ENCODE data around the gene MRPL36. TPM values are rescaled to one million over a fixed set of nuclear protein-coding genes. Genes with fewer than 3 reads are reported as not detected.

Gene MRPL36
- total RNA-seq, 4 donors from 2014 or later, result 13.7 to 62.5 (median 41.2) TPM

DNA sequence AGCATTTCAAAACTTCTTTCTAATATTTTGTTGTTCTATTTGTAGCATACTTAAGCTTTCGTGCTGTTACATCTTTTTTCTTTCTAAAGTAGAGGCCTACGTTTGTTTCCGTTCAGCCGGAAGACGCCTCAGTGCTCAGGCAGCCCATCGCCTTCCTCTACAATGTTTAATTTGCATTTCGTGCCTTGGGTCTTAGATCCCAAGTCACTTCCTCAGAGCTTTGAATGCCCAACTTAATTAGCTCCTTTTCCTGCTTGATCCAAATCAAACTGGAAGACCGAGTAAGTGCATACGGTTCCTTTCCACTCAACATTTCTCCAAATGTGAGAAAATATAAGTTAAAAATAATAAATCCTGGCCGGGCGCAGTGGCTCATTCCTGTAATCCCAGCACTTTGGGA, 43.2 kb downstream of the MRPL36 start:
- DNase-seq (ENCODE audit: low spot score in 2 of 2), result no peak
- H3K36me3 ChIP-seq, result no peaks in the 10 kb centered on the region
- TF ChIP-seq EP300 (IDR thresholded peaks at IDR 0.05) (no peak), POLR2AphosphoS5 (IDR thresholded peaks at IDR 0.05) (no peak), POLR2A (IDR thresholded peaks at IDR 0.05) (no peak)
- TF ChIP-seq, protein P1, sequence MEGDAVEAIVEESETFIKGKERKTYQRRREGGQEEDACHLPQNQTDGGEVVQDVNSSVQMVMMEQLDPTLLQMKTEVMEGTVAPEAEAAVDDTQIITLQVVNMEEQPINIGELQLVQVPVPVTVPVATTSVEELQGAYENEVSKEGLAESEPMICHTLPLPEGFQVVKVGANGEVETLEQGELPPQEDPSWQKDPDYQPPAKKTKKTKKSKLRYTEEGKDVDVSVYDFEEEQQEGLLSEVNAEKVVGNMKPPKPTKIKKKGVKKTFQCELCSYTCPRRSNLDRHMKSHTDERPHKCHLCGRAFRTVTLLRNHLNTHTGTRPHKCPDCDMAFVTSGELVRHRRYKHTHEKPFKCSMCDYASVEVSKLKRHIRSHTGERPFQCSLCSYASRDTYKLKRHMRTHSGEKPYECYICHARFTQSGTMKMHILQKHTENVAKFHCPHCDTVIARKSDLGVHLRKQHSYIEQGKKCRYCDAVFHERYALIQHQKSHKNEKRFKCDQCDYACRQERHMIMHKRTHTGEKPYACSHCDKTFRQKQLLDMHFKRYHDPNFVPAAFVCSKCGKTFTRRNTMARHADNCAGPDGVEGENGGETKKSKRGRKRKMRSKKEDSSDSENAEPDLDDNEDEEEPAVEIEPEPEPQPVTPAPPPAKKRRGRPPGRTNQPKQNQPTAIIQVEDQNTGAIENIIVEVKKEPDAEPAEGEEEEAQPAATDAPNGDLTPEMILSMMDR (IDR thresholded peaks at IDR 0.05), result no peak
- H3K4me1 ChIP-seq, result no peaks in the 10 kb centered on the region
- H3K4me3 ChIP-seq, result no peak overlapping the region
- peaks cover 19% of the 10 kb centered on the region for H3K27me3 ChIP-seq
- H3K9me3 ChIP-seq, result no peaks in the 10 kb centered on the region
- no peak overlapping the region for H3K27ac ChIP-seq
- WGBS, result 75% methylated on average over 11 of the region's 11 CpGs

DNA sequence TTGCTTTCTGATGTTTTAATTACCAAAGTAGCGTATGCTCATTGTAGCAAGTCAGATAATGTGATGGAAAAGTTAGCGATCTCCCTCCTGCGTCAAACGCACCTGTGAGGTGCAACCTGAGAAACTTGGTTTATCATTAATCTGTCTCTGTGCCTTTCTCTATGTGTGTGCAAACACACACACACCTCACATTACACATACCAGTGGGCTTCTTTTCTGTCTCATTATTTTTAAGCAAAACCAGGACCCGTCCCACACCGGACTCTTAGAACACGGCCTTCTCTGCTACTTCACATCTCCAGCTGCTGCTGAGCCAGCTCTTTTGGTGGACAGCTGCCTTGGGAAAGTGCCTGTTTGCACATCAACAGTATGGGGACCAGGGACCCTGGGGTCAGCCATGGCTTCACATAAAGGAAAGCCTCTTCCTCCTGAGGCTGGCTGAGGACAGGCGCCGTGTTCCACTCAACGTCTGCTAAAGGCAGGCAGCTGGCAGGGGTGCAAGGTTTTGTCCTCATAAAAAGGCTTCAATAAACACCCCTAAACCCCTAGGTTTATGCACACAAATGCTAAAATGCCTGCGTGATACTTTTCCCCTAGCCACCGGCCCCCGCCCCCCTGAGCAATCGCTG, 44.2 kb downstream of the MRPL36 start:
- no peak overlapping the region for H3K27ac ChIP-seq
- H3K4me3 ChIP-seq, result no peak overlapping the region
- peak; percentile 26 to 70 for DNase-seq (ENCODE audit: low spot score in 2 of 2)
- no peaks in the 10 kb centered on the region for H3K36me3 ChIP-seq
- H3K4me1 ChIP-seq, result no peaks in the 10 kb centered on the region
- WGBS, result 77% methylated on average over 14 of the region's 14 CpGs
- TF ChIP-seq POLR2A (IDR thresholded peaks at IDR 0.05) (no peak), EP300 (IDR thresholded peaks at IDR 0.05) (no peak)
- H3K27me3 ChIP-seq, result peaks cover 25% of the 10 kb centered on the region
- H3K9me3 ChIP-seq, result no peaks in the 10 kb centered on the region

DNA sequence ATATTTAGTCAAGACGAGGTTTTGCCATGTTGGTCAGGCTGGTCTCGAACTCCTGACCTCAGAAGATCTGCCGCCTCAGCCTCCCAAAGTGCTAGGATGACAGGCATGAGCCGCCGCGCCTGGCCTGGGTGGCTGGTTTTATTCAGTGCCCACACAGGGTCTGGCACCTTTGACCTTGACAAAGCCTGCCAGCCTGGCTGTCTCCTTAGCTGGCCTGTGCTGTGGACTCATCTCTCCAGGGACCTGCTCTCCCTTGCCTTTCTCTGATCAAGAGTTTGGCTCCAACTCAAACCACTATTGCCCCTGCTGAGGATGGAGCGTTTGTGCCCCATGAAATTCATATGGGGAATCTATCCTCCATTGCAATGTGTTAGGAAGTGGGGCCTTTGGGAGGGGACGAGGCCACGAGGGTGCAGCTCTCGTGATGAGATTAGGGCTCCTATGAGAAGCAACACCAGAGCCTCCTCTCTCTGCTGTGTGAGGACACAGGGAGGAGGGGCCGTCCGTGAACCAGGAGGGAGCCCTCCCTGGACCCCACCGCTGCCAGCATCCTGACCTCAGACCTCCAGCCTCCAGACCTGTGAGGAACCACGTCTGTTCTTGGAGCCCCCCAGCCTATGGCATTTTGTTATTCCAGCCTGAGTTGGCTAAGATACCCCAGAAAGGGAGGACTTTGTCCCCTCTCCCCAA, 45.0 kb downstream of the MRPL36 start:
- no peaks in the 10 kb centered on the region for H3K36me3 ChIP-seq
- 78% methylated on average over 7 of the region's 14 CpGs for WGBS
- H3K27me3 ChIP-seq, result peaks cover 27% of the 10 kb centered on the region

DNA sequence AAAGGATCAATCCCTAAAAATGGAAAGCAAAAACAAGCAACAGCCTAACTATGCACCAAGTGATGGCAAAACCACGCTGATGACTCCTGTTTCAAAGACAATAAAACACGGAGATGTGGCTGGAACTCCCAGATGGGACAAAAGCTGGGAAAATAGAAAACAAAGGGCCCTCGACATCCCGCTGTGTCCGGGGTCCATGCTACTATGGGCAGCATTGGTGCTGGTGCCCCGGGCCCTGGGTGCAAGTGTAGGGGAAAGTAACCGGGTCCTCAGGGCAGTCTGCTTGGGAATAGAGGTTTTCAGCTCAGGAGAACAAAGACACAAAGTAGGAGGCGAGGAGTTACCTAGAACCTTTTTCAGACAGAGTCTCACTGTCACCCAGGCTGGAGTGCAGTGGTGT, 46.1 kb downstream of the MRPL36 start:
- no peak overlapping the region for H3K27ac ChIP-seq
- DNase-seq (ENCODE audit: low spot score in 2 of 2), result peak; percentile 32 to 37
- no peaks in the 10 kb centered on the region for H3K36me3 ChIP-seq
- no peaks in the 10 kb centered on the region for H3K9me3 ChIP-seq
- TF ChIP-seq, protein P1 (IDR thresholded peaks at IDR 0.05), result no peak
- WGBS, result 76% methylated on average over 8 of the region's 8 CpGs
- no peak overlapping the region for H3K4me3 ChIP-seq
- H3K4me1 ChIP-seq, result no peaks in the 10 kb centered on the region
- H3K27me3 ChIP-seq, result peaks cover 27% of the 10 kb centered on the region

More for the DNA sequence above, 45.0 kb downstream of the MRPL36 start:
- H3K4me3 ChIP-seq, result no peak overlapping the region
- TF ChIP-seq, protein P1 (IDR thresholded peaks at IDR 0.05), result no peak
- TF ChIP-seq POLR2AphosphoS5 (IDR thresholded peaks at IDR 0.05) (no peak), EP300 (IDR thresholded peaks at IDR 0.05) (no peak), POLR2A (IDR thresholded peaks at IDR 0.05) (no peak)
- DNase-seq (ENCODE audit: low spot score in 2 of 2), result peak; percentile 28 to 67
- H3K9me3 ChIP-seq, result no peaks in the 10 kb centered on the region
- no peaks in the 10 kb centered on the region for H3K4me1 ChIP-seq
- H3K27ac ChIP-seq, result no peak overlapping the region

DNA sequence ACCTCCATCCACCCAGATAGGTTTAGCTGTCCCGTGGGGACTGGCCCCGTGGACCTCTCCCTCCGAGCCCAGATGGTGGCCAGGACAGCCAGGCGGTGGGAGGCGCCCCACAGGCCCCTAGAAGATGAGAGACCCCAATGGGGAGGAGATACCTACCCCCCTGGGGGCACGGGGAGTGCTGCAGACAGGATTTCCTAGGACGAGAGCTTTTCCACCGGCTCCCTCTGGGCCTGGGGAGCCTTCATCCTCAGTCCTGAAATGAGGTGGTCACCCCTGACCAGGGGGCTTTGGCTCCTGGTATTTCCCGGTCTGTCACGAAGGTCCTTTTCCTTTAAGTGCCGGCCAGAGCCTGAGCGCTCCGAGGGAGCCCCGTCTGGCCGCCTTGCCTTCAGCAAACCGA, 46.8 kb downstream of the MRPL36 start:
- no peak overlapping the region for H3K27ac ChIP-seq
- WGBS, result 77% methylated on average over 14 of the region's 16 CpGs
- TF ChIP-seq POLR2AphosphoS5 (IDR thresholded peaks at IDR 0.05), result no peak
- TF ChIP-seq, protein P1 (IDR thresholded peaks at IDR 0.05), result no peak
- TF ChIP-seq POLR2A (IDR thresholded peaks at IDR 0.05), result no peak
- no peak for TF ChIP-seq EP300 (IDR thresholded peaks at IDR 0.05)
- peaks cover 27% of the 10 kb centered on the region for H3K27me3 ChIP-seq
- H3K4me1 ChIP-seq, result no peaks in the 10 kb centered on the region
- no peaks in the 10 kb centered on the region for H3K36me3 ChIP-seq
- peak; percentile 36 to 68 for DNase-seq (ENCODE audit: low spot score in 2 of 2)
- no peaks in the 10 kb centered on the region for H3K9me3 ChIP-seq
- no peak overlapping the region for H3K4me3 ChIP-seq
